Suppressor macrophage (primary cell): Measurements from ENCODE around the gene CDC42BPA.
"Not testable (repeated sequence)": the region's sequence is repeated elsewhere in the genome, so short reads cannot be mapped to it uniquely, and the experiment has no call there.

Experiments used
- DNase-seq, 4 experiments: peaks; one replicate each; pipeline ENCODE4 v3.0.0-alpha.2; 2020 to 2022

Gene CDC42BPA

DNA sequence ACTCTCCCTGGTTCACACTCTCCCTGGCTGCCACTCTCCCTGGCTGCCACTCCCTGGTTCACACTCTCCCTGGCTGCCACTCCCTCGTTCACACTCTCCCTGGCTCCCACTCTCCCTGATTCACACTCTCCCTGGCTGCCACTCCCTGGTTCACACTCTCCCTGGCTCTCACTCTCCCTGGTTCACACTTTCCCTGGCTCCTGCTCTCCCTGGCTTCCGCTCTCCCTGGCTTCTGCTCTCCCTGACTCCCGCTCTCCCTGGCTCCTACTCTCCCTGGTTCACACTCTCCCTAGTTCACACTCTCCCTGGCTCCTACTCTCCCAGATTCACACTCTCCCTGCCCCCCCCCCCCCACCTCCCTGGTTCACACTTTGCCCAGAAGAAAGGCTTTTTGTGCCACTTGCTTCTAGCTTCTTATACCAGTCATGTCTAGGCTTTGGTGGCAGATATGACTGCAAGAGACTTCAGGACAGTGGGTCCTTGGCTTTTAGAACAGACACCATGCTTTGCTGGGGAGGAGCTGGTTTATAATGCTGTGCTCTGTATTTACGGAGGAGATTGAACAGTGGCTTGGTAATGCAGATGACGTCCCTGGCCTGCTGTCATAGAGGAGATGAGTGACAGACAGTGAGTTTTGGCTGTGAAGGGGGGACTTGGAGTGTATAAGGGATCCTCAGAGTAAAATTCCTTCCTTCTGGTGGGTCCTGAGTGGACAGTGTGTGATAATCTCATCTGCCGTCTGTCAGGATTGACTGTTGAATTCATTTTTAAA lies 361.2 kb downstream of the CDC42BPA start:
- DNase-seq, result no peak

GRCh38 chr1:226955857-226956256 lies 362.4 kb downstream of the CDC42BPA start:
- DNase-seq, result not testable (repeated sequence)

DNA sequence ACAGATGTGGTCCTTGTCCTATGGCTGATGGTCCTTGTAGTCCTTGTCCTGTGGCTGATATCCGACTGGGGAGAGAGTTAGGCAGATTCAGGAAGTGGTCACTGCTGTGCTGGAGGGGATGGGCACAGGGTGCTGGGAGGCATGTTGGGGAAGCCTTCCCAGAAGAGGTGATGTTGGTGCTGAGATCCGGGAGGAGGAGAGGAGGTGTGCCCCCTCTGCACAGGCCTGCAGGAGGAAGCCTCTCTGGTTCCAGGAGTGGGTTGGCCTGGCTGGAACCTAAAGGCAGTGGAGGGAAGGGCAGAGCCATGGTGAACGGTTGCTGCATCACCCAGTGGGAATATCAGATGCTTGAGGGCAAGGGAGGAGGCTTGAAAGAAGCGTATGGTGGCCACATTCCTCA lies 363.5 kb downstream of the CDC42BPA start:
- DNase-seq, result no peak

DNA sequence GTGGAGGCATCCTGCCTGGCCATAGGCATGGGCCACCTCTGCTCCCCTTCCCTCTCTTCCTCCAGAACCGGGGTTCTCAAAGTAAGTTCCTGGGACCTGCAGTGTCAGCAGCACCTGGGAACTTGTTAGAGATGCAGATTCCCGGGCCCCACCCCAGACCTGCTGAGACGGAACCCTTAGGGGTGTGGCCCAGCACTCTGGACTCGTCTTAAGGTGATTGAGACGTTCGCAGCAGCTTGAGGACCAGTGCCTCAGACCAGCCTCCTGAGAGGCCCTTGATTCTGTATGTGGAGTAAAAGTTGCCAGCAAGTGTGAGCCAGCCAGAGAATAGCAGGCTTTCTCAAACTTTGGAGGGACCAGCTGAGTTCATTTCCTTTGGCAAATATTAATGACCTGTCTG lies 364.0 kb downstream of the CDC42BPA start:
- no peak for DNase-seq

DNA sequence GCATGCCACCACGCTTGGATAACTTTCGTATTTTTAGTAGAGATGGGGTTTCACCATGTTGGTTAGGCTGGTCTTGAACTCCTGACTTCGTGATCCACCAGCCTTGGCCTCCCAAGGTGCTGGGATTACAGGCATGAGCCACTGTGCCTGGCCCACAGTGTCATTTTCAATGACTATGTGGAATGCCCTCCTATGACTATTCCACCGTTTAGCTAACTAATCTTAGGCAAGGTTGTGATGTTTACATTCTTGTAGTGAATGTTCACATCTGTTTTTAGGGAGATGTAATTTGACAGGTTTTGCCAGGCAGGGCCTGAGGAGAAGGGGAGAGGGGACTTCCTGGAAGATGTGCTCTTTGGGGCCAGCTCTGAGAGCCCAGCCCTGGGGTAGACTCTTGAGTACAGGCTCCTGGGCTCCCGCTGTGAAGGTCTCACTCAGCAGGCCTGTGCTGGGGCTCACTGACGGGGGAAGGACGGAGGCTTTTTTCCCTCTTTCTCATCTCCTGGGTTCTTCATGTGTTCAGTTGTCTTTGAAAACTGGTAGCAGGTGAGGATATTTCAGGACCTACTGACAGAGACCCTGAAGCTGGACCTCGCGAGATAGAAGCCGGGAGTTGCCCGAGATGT lies 365.0 kb downstream of the CDC42BPA start:
- no peak for DNase-seq

DNA sequence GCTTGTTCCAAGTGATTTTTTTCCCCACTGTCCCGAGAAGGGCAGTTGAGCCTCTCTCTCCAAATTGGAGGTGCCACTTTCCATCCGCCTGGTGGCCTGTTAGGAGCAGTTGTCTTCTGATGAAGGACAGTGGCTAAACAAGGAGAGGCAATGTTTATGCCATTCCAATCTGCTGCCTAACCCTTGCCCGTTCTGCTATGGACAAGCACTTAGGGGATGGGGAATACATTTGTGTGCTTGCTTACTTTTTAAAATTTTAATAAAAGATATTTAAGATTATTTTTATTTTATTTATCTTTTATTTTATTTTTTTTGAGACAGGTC lies 366.2 kb downstream of the CDC42BPA start:
- DNase-seq, result no peak

DNA sequence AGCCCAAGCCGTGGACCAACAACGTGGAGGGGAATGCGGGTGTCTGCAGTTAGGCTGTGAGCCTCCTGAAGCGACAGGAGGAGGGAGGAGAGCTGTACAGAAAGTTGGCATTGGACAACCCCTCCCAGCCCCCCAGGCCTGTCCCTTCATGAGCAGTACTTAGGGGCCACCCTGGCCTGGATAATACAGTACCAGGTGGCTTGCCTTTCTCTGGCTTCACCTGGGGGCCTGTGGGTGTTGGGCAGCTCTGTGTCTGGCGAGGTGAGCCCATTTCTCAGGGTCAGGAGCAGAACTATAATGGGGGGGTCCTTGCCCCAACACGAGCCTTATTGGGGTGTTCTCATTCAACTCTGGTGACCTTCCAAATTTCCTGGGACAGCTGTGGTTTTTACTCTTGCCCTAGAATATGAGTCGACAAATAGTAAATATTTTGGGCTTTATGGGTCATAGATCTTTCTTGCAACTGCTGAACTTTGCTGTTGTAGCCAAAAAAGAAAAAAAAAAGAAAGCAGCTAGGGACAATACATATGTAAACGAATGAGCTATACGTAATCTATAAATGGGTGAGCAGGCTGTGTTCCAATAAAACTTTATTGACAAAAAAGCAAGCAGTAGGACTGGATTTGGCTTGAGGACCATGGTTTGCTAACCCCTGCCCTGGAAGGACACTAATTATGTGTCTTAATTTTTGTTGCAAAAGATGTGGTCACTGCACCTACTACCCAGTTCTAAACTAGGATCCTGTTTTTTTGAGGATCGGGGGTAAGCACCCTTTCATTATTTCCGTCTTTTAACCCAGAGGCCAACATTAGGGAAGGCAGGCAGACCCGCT lies 366.8 kb downstream of the CDC42BPA start:
- peak; percentile 7 to 48 (median 36) for DNase-seq

- no peak for DNase-seq
Measured at GRCh38 chr1:226950871-226951270, 367.4 kb downstream of the CDC42BPA start.

GRCh38 chr1:226950316-226950715 lies 368.0 kb downstream of the CDC42BPA start:
- no peak for DNase-seq

DNA sequence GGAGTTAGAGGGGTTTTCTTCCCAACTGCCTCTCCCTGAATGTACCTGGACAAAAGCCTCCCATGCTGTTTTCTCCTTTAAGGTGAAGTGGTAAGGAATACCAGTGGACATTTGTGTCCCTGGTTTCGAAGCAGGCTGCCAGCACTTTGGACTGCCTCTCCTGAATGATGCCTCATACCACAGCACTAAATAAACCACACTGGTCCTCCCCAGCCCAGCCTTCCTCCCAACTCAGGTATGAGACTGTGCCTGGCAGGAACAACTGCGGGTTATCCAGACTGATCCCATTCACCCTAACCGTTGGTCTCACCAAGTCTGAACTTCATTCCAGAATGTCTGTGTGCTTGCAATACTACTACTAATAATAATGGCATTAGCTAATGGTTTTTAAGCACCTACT lies 368.9 kb downstream of the CDC42BPA start:
- no peak for DNase-seq

- no peak for DNase-seq
Measured at GRCh38 chr1:226948996-226949395, 369.3 kb downstream of the CDC42BPA start.

DNA sequence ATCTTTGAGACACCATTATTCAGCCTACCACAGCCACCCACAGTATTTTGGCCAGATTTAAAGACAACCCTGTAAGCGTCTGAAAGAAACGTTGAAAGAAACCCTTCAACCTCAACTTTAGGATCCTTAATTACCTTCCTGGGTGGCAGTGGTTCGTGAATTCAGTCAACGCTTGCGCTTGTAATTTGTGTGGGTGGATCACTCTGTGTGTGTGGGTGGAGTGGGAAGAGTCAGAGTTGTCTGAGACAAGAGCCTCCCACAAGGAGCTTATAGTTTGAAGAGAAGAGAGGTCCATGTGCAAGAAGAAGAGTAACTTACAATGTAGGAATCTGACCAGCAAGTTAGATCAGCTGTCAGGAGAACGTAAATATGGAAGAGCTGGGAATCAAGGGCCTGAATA lies 369.8 kb downstream of the CDC42BPA start:
- no peak for DNase-seq

DNA sequence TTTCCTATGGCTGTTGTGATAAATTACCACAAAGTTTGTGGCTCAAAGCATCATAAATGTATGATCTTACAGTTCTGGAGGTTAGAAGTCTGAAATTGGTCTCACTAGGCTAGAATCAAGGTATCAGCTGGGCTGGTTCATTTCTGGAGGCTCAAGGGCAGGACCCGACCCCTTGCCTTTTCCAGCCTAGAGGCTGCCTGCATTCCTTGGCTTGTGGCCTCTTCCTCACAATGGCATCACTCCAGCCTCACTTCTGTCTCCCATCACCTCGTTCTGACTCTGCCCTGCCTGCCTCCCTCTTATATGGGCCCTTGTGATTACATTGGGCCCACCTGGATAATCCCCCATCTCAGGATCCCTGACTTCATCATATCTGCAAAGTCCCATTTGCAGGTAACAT lies 370.2 kb downstream of the CDC42BPA start:
- DNase-seq, result no peak

DNA sequence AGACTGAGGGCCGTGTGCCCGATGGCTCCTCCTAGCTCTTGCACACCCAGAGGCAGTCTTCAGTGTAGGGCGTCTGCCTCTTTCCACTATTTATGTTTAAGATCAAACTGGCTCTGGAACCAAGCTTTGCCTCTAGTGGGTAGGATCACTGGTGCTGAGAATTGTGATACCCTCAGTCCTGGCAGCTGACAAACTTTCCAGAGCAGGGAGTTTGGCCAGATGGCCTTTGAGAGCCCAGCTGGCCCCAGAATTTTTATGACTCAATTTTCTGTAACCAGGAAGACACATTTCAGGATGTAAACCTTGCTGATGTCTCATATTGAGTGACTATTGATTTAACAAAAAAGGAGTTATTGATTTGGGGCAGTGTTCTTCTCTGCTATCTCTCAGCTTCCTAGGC lies 371.5 kb downstream of the CDC42BPA start:
- DNase-seq, result no peak

DNA sequence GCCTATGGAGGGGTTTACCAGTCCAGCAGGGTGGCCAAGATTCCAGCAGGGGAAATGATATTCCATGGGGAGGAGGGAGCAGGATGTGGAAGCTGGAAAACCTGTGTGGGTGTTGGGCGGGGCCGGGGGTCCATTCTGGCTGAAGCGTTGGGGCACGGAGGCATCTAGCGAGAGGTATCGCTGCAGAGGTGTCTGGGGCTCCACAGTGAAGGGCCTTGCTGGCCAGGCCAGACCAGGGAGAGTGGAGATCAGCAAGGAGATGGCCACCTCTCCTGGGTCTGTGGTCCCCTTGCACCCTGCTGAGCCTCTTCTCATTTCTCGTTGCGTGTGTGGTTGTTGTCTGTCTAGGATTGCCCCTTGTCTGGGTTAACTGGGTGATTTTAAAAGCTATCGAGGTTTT lies 372.0 kb downstream of the CDC42BPA start:
- DNase-seq, result no peak

- DNase-seq, result no peak
Measured at GRCh38 chr1:226945858-226946245, 372.4 kb downstream of the CDC42BPA start.

GRCh38 chr1:226945106-226945857 lies 373.0 kb downstream of the CDC42BPA start:
- DNase-seq, result no peak

DNA sequence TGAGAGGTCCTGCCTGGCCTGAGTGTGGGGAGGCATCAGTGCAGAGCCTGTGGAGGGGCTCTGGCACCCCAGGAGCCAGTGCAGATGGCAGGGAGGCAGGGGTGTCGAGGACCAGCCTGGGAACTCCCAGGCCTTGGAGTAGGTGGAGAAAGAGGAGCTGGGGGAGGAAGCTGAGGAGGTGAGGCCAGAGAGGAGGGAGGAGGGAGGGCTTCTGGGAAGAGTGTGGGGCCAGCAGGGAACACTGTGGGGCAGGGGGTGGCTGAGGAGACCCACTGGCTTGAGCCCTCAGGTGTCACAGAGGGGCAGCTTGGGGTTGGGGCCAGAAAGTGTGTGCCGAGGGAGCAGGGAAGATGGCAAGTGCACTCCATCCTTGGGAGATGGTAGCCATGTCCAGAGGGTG lies 374.4 kb downstream of the CDC42BPA start:
- no peak for DNase-seq

GRCh38 chr1:226943156-226943555 lies 375.1 kb downstream of the CDC42BPA start:
- peak in 1 of 4 experiments; percentile 22 for DNase-seq

DNA sequence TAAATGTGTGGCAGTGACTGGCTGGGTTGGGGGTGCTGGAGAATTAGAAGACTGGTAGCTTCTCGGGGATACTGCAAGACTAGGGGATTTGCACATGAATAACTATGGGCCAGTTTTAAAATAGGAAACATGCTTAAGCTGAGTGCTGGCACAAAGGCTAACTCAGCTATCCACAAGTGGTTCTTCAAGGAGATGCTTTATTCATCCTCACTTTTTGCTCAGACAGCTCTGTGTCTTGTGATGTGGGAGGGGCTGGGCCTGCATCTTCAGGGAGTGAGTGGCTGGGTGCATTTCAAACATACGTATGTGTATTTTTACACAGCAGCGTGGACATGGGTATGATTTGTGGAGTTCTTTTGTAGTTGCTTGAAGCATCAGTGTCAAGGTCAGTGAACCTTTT lies 375.9 kb downstream of the CDC42BPA start:
- DNase-seq, result peak in 1 of 4 experiments; percentile 21

DNA sequence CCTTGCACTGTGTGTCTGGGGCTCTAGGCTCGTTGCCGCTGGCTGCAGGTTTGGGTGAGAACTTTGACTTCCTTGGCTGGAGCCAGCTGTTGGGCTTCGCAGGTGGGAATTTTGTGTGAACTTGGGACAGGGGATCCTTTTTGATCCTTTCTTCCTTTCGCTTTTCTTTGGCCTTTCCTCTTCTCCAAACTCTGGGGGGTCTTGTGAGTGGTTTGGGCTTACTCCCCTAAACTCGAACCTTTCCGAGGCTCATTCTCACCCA lies 377.6 kb downstream of the CDC42BPA start:
- DNase-seq, result no peak

DNA sequence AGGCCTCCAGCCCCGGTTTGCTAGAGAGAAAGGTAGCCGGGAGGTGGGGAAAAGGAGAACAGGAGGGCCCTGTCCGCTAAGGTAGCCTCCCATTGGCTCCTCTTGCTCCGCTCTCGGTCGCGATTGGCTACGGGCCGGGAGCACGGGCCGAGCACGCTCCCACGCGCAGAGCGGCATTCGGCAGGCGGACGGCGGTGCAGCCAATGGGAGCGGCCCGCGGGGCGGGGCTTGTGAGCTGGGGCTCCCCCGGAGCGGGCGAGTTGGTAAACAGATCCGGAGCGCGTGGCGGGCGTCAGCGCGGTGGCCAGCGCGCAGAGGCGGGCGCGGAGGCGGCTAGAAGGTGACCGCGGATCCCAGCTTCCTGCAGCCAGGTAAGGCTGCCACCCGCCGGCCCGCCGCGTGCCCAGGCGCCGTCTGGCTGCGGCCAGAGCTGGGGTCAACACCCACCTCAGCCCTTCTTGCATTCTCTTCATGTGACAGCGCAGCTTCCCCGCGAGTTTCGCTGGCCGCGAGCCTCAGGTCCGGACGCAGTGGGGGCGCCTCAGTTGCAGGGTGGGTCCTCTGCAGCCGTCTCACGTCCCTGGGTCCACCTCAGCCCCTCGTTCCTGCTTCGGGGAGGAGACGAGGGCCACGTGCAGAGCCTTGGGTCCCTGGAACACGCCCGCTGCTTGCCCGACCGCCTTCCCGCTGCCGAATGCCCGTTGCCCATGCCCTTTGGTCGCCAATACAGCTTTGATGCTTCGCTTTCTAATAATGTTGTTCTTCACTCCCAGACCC lies 378.1 kb downstream of the CDC42BPA start, which contains the start of gene COQ8A:
TSS of gene COQ8A (plus strand) at position 266 of the 777 bp plus-strand sequence. CDS start 21,092 bp downstream, outside the sequence.
- peak; percentile 99 to 100 (median 100) for DNase-seq
